ENCODE measurements around the gene IGF2BP3.

DNA sequence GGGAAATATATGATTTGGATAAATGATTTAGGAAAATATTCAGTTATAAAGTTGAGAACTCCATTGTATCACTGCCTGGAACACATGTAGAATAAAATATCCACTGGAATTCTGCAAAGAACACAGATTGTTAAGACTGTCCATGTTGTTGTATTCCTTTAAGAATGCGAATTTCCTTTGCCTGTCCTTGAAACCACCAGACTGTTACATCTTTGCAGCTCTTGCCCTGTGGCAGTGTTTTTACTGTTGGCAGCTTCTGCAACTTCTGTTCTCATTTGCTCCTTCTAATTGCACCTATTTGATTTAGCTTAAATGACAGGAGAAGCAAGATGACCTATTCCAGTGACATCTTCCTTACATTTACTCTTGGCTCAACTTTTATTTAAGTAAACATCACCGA is 131.4 kb downstream of the IGF2BP3 start:
- TF ChIP-seq POLR2AphosphoS5 (IDR thresholded peaks at IDR 0.05; ENCODE audit: low read depth, low read length) (no peak), POLR2A (IDR thresholded peaks at IDR 0.05; ENCODE audit: low read depth, low read length) (no peak)

Measured in GM12891 (cell line).